H1 (cell line): ENCODE data around the gene EIF4A2. TPM values are rescaled to one million over a fixed set of nuclear protein-coding genes. Genes with fewer than 3 reads are reported as not detected.

ENCODE experiments used
- TCF12 ChIP-seq: IDR thresholded peaks from 2 replicates; pipeline ENCODE4 v1.6.1; 2011; ENCODE audit warnings: low read depth, mild to moderate bottlenecking, low read length
- polyA plus RNA-seq, 7 experiments: library from polyadenylated mRNA; depleted of rRNA in 3 of 7; stranded (reverse) in 5 of 7; unstranded in 2 of 7; fragments of >200 nt in 5 of 7; fragments of 200-250 nt in 2 of 7; gene quantifications; 1 replicate in 5 of 7; 2 replicates in 1 of 7; 4 replicates in 1 of 7; pipeline versions ENCODE4 v1.2.1 to v1.2.3, GENCODE V29; 2011 to 2013; ENCODE audit warnings: missing spikeins in 2 of 7, mixed read lengths in 2 of 7
- total RNA-seq: library from RNA; stranded (reverse); fragmentation: NEBNext Ultra II Directional; extraction: Animal tissue kit (Norgen Biotek cat#: 25700); gene quantifications from 2 replicates; pipeline ENCODE4 v1.2.1, GENCODE V29; 2021
- TF ChIP-seq, protein P1 (sequence below), 3 experiments: IDR thresholded peaks; 1 replicate in 2 of 3; 2 replicates in 1 of 3; pipeline versions ENCODE4 v1.5.1 to v1.6.1; 2011; ENCODE audit warnings: low read length in 3 of 3, mild to moderate bottlenecking in 3 of 3, inconsistent platforms in 2 of 3, low read depth in 1 of 3, moderate library complexity in 1 of 3; ENCODE audit not compliant: insufficient read depth in 1 of 3; ENCODE audit errors: control extremely low read depth in 1 of 3

EIF4A2 gene
- total and polyA plus RNA-seq, 2 of the 8 experiments (the other 6 are each of a cell fraction or from before 2014, with no cell fraction given), result 527 to 604 TPM

DNA sequence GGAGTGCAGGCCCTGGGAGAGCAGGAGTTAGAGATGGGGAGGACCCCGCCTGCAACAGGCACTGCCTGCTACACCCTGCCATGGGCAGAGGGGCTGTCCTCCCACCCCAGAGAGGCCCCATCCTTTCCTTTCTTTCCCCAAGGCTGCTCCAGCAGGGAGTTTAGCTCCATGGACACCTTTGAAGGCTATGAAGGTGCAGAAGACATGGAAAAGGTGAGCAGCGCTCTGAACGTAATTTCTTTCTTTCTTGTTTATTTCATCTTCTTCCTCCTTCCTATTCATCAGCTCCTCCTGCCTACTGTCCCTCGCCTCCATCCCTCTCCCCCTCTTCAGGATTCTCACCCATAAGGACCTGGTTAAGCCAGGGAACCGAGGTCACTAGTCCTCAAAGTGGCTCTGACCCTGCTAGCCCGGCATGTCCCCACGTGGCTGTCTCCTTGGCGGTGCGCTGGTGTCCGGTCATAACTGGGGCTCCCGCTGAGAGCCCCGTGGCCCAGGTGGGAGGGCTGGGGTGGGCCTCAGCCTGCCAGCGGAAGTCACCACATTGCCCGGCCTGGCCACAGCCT, 43.1 kb downstream of the EIF4A2 start (continued):
- TF ChIP-seq, protein P1, sequence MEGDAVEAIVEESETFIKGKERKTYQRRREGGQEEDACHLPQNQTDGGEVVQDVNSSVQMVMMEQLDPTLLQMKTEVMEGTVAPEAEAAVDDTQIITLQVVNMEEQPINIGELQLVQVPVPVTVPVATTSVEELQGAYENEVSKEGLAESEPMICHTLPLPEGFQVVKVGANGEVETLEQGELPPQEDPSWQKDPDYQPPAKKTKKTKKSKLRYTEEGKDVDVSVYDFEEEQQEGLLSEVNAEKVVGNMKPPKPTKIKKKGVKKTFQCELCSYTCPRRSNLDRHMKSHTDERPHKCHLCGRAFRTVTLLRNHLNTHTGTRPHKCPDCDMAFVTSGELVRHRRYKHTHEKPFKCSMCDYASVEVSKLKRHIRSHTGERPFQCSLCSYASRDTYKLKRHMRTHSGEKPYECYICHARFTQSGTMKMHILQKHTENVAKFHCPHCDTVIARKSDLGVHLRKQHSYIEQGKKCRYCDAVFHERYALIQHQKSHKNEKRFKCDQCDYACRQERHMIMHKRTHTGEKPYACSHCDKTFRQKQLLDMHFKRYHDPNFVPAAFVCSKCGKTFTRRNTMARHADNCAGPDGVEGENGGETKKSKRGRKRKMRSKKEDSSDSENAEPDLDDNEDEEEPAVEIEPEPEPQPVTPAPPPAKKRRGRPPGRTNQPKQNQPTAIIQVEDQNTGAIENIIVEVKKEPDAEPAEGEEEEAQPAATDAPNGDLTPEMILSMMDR (IDR thresholded peaks at IDR 0.05; ENCODE audit: control extremely low read depth in 1 of 3, insufficient read depth in 1 of 3, low read depth in 1 of 3, low read length in 3 of 3), result no peak
- no peak for TF ChIP-seq TCF12
- TF ChIP-seq, all 59 proteins: peak for 2
